ENCODE data around the gene PIEZO1.
"Not testable (repeated sequence)": the region's sequence is repeated elsewhere in the genome, so short reads cannot be mapped to it uniquely, and the experiment has no call there.

The PIEZO1 gene

DNA sequence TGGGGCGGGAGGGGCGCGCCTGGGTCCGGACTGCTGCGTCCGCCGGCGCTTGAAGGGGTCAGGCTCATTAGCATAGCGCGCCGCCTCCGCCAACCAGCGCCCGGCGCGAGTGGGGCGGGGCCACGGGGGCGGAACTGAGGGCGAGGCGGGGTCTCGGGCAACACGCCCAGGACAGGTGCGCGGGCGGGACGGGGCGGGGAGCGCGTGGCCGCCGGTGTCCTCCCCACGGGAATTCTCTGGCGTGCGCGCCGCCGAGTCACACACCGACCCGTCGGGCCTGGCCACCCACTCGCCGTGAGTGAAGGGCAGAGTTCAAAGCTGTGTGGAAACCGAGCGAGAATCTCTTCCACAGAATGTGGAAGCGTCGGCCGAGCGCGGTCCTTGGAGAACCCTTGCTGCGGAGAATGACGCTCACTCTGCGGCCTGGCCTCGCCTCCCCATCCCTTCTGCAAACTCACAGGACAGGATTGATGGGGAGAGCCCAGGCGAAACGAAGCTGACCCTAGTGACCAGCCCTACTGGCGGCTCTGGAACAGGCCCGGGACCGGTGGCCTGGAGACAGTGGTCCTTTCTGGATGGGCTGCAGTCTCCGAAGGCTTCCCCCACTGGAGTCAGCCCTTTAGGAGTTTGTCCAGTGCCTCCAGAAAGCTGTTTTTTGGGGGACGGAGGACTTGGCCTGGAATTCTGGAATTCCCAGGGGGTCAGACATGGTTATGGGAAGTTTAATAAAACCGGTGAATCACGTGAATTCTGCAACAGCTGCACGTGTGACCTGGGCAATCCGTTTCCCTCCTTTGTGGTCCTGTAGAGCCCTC is 98.4 kb downstream of the PIEZO1 start, which contains the start of gene SNAI3:
Gene SNAI3 (minus strand): TSS at position 69 of the 815 bp plus-strand sequence. CDS start 101 bp downstream, outside the sequence.
- DNase-seq (ENCODE audit: low read depth) = no peak

DNA sequence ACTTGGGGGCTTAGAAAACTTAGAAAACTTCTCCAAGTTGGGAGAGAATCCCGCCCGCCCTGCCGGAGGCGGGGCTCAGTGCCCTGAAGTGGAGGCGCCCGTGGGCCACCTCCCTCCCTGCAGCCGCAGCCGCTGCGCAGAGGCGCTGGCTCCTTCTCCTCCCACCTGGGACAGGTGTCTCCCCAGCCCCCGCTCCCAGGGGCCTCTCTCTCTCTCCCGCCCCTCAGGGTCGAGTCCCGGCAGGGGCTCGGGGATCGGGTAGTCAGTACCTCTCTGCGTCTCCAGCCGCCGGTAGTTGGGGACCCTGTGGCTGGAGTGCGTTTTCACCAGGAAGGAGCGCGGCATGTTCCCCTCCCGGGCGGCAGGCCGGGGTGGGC is 99.0 kb downstream of the PIEZO1 start:
- DNase-seq (ENCODE audit: low read depth) = no peak

DNA sequence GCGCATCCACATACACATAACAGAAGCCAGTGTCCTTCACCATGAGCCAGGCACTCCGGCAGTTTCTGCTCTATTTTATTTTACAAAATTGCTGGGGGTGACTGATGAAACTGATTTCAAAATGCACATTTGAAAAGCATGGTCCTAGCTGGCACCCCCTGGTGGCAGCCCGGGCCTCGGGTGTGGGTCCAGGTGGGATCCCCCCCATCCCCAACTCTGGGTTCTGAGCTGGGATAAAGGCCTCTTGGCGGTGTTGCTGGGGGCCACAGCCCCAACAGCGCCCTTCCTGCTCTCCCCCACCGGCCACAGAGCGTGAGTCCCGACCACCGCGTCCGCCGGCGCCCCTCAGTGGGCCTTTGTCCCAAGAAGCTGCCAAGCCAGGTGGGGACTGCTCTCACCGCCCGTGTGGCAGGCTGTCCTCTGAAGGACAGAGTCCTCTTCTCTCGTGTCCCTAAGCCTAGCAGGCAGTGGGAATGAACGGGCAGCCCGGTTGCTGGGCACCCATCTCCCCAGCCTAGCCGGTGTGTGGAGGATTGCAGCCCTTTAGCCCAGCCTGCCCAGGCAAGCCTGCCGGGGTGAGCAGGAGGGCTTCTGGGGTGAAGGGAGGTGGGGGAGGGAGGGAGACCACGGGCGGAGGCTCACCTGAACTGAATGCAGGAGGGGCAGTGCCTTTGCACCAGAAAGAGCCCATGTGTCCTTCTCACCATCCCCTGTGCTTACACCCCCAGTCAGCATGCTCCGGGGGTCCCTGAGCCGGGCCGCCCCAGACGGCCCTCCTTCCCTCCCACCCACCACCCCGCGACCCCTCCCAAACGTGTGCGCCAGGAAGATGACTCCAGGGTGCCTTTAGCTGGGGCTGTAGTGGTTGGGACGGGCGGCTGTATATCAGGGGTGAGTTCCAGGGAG is 99.6 kb downstream of the PIEZO1 start:
- DNase-seq (ENCODE audit: low read depth) = peak; percentile 4

DNA sequence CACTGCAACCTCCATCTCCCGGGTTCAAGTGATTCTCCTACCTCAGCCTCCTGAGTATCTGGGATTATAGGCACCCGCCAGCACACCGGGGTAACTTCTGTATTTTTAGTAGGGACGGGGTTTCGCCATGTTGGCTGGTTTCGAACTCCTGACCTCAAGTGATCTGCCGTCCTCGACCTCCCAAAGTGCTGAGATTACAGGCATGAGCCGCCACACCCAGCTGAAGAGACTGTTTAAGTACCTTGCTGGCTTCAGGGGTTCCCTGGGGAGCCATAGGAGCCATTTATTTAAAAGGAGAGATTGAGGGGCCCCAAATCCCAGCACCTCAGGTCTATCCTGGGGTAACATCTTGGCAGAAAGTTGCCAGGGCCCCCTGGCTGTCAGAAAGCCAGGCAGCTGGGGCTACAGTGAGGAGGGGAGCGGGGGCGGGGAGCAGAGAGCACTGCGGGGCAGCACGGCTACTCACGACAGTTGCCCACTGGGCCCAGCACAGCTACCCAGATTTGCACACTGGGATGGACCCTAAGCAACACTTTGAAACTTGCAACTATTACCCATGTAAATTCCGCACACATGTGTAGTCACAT is 100.4 kb downstream of the PIEZO1 start:
- no peak for DNase-seq (ENCODE audit: low read depth)

DNA sequence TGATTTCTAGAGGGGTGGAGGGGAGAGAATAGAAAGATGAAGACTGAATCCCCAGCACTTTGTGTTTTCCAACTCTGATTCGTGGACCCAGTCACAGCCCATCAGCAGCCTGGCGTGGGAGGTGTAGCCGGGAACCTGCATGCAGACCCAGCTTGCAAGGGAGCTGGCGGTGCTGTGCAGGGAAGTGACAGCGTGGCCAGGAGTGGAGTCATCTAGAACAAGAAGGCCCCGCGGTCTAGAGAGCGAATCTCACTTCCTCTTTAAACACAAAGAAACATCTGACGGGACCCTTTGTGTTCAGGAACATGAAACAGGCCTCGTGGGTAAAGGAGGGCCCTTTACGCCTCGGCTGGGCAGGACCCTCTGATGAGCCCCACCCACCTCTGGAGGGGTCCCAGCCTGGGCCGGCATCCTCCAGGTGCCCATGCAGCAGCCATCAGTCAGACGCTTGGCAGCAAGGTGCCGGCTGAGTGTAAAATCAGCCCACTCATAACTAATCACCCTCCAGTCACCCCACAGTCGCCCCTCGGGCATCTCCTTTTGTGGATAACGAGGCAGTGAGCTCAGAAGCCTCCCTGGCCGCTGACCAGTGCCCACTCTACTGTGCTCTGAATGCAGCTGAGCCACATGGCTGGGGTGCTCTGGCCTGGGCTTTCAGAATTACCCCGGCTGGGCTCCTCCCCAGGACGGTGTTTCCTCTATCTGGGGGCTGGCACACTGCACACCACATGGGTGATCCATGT is 103.1 kb downstream of the PIEZO1 start:
- DNase-seq (ENCODE audit: low read depth) = no peak

DNA sequence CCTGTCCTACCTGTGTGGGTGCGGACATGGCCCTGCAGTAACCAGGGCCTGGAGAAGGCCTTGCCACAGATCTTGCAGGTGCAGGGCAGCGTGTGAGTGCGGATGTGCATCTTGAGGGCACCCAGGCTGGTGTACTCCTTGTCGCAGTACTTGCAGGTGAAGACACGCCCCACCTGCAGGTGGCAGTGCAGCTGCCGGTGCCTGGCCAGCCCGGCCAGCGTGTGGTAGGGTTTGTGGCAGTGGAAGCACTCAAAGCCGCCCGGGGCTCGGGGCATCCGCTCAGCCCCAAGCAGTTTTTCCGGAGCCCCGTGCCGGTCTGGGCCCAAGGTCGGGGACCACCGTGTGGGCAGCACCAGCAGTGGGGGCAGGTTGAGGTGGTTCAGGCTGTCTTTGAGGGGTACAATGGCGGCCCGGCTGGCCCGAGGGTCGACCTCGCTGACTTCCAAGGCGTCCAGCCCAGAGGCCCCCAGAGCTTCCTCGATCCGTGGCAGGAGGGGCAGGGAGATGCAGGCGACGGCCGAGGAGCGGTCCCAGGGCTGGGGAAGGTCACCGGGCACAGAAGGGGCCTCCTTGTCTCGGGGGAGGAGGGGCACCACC is 103.8 kb downstream of the PIEZO1 start:
- no peak for DNase-seq (ENCODE audit: low read depth)

DNA sequence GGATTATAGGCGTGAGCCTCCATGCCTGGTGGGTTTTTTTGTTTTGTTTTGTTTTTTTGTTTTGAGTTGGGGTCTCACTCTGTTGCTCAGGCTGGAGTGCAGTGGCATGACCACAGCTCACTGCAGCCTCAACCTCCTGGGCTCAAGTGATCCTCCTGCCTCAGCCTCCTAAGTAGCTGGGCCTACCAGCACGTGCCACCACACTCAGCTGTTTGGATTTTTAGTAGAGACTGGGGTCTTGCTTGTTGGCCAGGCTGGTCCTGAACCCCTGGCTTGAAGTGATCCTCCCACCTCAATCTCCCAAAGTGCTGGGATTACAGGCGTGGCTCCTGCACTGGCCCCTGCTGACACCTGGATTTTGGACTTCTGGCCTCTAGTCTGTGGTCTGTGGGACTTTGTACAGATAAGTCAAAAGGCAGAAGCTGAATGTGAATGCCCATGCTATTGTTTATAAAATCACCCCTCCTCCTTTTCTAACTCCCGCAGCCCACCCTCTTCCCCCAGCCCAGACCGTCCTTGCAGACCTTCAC is 104.4 kb downstream of the PIEZO1 start:
- no peak for DNase-seq (ENCODE audit: low read depth)

DNA sequence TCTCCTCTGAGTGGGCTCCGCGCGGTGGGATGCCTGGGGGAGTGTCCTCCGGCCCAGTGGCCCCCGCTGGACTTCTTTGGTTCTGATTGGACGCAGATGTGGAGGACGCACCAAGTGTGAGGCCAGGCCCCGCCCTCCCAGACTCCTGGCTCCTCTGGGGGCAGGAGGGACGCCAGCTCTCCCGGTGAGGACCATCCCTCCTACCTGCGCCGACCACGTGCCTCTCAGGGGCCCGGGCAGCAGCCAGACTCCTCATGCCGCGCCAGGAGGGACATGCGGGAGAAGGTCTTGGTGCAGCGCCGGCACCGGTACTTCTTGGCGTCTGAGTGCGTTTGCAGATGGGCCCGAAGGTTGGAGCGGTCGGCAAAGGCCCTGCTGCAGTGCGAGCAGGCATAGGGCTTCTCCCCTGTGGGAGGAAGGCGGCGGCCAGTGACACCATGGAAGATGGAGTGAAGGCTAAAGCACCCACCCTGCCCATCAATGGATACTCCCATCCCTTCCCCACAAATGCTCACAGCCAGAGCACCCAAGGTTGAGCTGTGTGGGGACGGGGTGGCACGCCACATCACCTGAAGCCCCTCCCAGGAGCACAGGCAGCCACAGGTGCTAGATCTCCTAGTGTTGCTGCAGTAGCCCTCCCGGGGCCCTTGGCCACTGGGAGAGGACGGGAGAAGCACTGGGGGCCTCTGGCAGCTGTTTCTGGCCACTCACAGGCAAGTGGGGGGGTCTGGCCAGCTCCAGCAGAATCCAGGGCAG is 106.6 kb downstream of the PIEZO1 start:
- no peak for DNase-seq (ENCODE audit: low read depth)

DNA sequence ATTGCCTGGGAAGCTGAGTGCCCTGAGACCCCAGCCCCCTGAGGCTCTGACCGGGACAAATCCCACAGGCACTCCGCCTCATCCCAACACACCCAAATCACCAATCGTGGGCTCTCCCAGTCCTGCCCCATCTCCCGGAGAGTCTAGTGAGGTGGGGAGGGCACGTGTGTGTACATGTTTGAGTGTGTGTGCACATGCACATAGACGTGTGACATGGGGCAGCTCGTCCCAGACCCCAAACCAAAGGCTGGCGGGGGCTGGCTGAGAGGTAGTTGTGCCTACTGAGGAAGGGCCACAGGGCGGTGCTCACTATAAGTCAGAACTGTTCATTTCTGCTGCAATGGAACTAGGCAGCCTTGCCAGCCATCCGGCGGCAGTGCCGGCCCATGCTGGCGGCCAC is 107.3 kb downstream of the PIEZO1 start:
- DNase-seq (ENCODE audit: low read depth) = no peak

DNA sequence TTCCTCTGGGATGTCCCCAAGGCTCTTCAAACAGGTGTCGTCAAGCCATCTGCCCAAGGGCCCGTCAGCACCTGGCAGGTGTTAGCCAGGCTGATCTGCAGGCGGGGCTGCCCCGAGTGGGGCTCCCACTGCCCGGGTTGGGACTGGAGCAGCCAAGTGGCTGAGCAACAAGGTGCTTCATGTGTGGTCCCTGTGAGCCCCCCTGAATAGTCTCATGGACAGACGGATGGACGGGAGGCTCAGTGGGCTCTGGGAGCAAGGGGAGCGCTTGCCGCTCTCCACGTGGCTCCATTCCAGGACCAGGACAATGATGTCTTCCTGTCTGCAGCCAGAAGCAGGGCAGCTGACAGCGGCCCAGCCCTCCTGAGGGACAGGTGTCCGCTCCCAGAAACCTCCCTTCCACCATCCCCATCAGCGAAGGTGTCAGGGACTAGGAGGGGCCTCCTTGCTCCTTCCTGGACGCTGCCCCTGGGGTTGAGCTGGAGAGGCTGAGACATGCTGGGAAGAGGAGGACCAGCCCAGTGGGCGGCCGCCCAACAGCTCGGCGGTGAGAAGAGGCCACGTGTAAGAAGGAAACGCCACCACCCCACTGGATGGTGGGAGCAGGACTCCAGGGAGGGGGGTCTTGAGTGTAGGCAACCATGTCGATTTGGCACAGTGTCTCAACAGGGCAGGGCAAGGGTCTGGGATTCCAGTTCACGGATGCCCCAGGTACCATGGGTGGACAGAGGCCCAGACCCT is 108.3 kb downstream of the PIEZO1 start:
- DNase-seq (ENCODE audit: low read depth) = no peak

DNA sequence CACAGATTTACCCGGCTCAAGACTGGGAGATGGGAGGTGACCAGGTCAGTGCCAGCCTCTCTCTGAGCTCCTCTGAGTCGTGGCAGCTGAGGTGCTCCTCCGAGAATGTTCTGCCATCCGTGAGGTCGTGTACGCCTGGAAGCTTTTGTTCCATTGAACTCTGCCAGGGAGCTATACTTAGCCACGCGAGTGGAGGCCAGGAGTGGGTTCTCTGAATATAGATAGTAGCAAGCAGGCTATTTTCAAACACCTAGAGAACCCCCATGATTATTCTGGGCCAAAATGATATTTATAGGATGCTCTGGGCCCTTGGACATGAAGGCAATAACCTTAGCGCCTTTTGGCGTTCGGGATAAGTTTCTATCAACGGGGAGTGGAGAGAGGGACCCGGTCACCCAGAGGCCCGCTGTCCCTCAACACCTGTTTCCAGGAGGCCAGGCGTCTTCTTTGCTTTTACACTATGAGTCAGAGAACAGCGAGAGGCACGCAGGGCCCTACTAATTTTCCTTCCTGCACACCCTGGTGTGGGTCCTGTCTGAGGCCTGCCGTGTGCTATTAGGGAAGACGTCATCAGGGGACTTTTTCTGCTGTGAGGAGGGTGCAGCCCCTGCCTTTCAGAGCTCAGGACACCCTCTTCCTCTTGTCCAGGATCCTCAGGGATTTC is 111.2 kb downstream of the PIEZO1 start:
- no peak for DNase-seq (ENCODE audit: low read depth)

DNA sequence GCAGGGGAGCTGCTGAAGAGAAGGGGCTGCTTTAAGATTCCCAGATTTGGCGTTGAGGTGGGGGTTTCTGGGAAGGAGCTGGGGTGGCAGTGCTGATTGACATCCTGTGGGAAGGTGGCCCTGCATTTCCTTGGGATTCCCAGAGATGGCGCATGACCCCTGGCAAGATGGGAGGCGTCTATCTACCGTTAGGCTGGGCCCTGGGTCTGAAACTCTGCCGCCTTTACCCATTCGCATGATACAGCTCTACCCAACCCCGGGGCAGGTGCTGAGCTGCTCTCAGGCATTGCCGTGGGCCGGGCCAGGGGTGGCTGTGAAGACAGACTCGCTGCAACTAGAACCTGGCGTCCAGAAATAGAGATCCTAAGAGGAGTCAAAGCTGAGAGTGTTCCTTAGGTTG is 112.2 kb downstream of the PIEZO1 start:
- DNase-seq (ENCODE audit: low read depth) = no peak

DNA sequence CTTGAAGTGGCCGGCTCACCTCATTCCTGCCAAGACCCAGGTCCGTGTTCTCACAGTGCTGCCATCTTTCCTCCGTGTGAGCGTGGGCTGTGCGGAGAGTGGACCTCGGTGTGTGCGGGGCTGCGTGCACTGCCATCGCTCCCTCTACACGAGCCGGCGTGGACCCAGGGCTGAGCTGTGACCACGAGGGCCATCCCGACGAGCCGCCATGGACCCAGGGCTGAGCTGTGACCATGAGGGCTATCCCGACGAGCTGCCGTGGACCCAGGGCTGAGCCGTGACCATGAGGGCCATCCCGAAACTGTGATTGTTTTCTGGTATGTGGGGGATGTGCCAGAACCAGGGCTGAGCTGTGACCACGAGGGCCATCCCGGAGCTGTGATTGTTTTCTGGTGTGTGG is 113.2 kb downstream of the PIEZO1 start:
- DNase-seq (ENCODE audit: low read depth) = no peak

DNA sequence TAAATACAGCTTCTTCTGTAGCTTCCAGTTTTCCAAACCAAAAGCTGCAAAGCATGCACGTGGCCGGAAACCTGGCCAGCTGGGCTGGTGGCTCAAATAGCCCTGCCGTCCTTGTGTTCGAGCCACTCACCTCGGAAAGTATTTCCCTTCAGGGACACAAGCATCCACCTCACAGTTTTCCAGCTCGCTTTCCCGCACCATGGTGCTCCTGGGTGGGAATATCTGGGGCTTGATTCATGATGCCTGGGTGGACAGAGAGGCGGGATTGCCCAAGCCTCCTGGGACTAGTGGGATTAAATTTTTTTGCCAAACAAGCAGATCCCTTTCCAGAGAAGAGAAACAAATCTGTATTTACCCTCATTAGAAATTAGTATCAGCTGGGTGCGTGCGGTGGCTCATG is 115.0 kb downstream of the PIEZO1 start:
- DNase-seq (ENCODE audit: low read depth) = no peak

DNA sequence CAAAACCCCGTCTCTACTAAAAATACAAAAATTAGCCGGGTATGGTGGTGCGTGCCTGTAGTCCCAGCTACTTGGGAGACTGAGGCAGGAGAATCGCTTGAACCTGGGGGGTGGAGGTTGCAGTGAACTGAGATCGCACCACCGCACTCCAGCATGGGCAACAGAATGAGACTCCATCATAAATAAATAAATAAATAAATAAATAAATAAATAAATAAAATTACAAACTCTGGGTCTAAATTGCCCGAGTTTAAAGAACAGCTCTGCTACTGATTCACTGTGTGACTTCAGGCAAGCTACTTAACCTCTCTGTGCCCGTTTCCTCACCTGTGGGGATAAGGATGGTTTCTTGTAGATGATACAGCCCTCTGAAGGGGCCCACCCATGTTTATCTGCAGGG is 115.5 kb downstream of the PIEZO1 start:
- DNase-seq (ENCODE audit: low read depth) = not testable (repeated sequence)

DNA sequence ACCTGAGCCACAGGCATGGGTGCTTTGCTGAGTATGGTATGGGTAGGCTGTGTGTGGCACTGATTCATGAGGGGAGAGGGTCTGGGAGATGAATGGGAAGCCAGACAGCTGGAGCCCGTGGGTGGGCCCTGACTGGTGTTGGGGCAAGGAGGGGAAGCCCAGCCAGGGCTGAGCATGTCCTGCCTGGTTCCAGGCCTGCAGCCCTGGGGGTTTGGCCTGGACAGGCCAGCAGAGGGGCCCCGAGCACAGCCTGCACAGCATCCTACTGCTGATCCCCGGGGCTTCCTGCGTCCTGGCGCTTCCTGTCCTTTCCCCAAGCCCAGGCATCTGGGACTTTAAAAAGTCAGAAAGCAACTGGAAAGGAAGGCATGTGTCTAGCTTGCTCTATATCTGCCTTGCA is 117.6 kb downstream of the PIEZO1 start:
- no peak for DNase-seq (ENCODE audit: low read depth)

DNA sequence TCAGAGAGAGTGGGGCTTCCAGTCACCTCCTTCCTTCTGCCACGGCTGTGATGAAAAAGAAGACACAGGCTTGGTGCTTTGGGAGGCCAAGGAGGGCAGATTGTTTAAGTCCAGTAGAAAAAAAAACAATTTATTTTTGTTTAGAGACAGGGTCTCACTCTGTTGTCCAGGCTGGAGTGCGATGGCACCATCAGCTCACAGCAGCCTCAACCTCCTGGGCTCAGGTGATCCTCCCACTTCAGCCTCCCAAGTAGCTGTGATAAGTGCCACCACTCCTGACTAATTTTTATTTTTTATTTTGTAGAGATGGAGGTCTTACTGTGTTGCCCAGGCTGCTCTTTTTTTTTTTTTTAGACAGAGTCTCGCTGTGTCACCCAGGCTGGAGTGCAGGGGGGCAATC is 119.5 kb downstream of the PIEZO1 start:
- DNase-seq (ENCODE audit: low read depth) = no peak

Measured in fibroblast of the conjunctiva (primary cell).